Right lobe of liver (tissue), 6 donors: ENCODE results near the gene AFMID. TPM values are rescaled to one million over a fixed set of nuclear protein-coding genes. Genes with fewer than 3 reads are reported as not detected.

Experiments
- ATAC-seq, 4 donors: fragments of 200-7000 bp; cut with Tn5 transposase; one replicate each; pipeline ENCODE4 v1.9.1; 2020; ENCODE audit warnings: mild to moderate bottlenecking in 4 of 4, moderate library complexity in 4 of 4
- DNase-seq, 3 donors: peaks; one replicate each; pipeline ENCODE4 v3.0.0-alpha.2; 2020
- H3K27ac ChIP-seq, 3 donors: fragments of 200-600 bp; one replicate each; pipeline ENCODE4 v1.8.0; 2022
- H3K27me3 ChIP-seq, 2 donors: fragments of 200-600 bp; one replicate each; pipeline ENCODE4 v1.8.0; 2022
- H3K36me3 ChIP-seq, 4 donors: fragments of 200-600 bp; sonication (generic) in 1 of 4; one replicate each; pipeline versions ENCODE4 v1.5.1 to v1.8.0; 2017 to 2022; ENCODE audit warnings: control low read depth in 1 of 4
- H3K4me1 ChIP-seq, 4 donors: fragments of 200-600 bp; sonication (generic) in 1 of 4; one replicate each; pipeline versions ENCODE4 v1.5.1 to v1.8.0; 2017 to 2022; ENCODE audit warnings: control low read depth in 1 of 4
- H3K4me3 ChIP-seq, 3 donors: fragments of 200-600 bp; one replicate each; pipeline ENCODE4 v1.8.0; 2022
- H3K9me3 ChIP-seq, 4 donors: fragments of 200-600 bp; sonication (generic) in 1 of 4; one replicate each; pipeline versions ENCODE4 v1.5.1 to v1.8.0; 2017 to 2022; ENCODE audit warnings: control low read depth in 1 of 4
- POLR2A ChIP-seq: fragments of 450-650 bp; IDR thresholded peaks from one replicate; pipeline ENCODE4 v1.6.1; 2017; ENCODE audit warnings: antibody characterized with exemption, mild to moderate bottlenecking
- WGBS: methylation state at CpG from one replicate; pipeline ENCODE4 v1.1.6; 2018; ENCODE audit warnings: low coverage, low lambda C conversion rate; ENCODE audit not compliant: insufficient coverage; ENCODE audit errors: missing lambda C conversion rate; 5-methylcytosine and 5-hydroxymethylcytosine counted together
- intact Hi-C, 2 donors: fragments of 100-400 bp; cut with DNase I; formaldehyde crosslinking; loops; one replicate each; pipeline versions ENCODE4 v1.11.2 to v1.14.1; 2022
- total RNA-seq, 6 experiments: library from RNA; depleted of rRNA in 2 of 6; stranded (reverse); fragments of >200 nt in 2 of 6; fragmentation: NEBNext Ultra II Directional in 3 of 6; extraction: Animal tissue kit (Norgen Biotek cat#: 25700) in 3 of 6; gene quantifications; one replicate each; pipeline versions ENCODE4 v1.1.0 to v1.2.4, GENCODE V29; 2016 to 2023
- TF ChIP-seq, protein P1 (sequence below), 4 donors: fragments of 200-600 bp in 3 of 4; fragments of 450-650 bp in 1 of 4; IDR thresholded peaks; one replicate each; pipeline versions ENCODE4 v1.5.1 to v1.8.0; 2016 to 2022; ENCODE audit warnings: antibody characterized with exemption in 4 of 4, mild to moderate bottlenecking in 2 of 4
- donor health status: DM: no; HTN: yes; CAD: no.
- donor health status: DM: no; HTN: no; CAD: no.
- donor health status: DM: no; HTN: no; CAD: no.
- donor health status: DM: no; HTN: yes; CAD: no.
- donor health status: DM: no; HTN: yes; CAD: no.

Gene AFMID
- total RNA-seq, 6 experiments from 2014 or later, result 96.6 to 156 (median 142) TPM

DNA sequence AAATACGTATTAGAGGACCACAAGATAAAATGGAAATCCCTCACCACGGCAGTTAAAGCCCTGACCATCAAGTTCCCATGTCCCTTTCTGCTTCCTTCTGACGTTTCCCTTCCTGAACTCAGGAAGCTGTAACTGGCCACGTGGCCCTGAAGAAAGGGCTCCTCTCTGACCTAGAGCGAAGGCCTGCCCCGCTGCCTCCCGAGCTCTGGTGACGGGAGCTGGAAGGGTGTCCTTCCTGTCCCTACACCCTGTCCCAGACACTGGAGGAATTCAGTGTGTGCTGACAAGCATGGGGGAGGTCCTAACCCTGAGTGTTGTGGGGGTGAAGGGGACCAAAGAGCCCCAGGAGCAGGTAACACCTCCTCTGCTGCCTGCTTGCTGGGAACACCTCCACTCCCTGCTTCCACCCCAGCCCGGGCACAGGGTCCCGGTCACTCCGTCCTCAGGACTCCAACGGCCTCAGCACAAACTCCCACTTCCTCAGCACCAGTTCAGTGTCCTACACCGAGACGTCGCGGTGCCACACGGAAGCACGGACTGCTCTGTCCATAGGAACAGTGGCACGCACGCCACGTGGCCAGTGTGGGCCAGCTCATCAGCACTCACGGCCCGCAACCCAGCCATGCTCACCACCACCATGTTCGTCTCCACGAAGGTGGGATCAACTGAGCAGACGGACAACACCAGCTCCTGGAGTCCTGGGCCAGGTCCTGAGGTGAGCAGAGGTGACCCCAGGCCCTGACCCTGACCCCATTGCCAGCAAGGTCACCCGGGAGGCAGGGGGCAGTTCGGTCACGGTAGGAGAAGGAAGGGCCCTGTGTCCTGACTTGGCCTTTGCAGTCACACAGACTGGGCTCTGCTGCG lies 61.1 kb downstream of the AFMID start:
- Histone ChIP-seq H3K27ac (peak overlapping the region in 2 of 3 donors; percentile 33 to 63), H3K4me3 (no peak overlapping the region)
- ATAC-seq, result peak; percentile 42 to 70 (median 56)

DNA sequence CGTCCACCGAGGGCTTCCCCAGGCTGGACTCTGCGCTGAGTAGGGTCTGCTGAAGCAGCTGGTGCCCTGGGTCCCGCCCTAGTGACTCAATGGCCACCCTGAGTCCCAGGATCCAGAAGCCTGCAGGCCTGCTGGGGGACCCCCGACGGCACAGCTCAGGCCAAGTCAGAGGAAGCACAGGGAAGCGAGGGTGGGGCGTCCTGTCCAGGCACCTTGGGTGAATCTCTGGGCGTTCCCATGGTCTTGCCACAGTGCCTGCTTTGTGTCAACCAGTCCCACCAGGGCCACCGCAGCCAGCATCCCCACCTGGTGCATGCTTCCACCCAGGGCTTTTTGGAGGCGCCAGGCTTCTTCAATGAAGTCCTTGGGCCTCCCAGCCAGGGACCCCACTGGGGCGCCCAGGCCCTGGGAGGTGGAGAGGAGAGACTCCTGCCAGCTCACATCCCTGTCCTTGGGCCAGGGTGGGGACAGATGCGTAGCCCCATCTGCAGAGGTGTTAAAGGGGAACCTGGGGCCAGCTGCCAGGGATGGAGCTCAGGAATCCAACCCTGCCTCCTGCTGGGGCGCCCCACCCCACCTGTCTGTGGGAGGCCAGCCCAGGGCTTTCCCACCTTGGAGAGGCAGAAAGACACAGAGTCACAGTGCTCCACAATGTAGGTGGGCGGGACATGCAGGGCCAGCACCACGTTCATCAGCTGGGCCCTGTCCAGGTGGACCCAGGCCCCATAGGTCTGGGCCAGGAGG lies 62.1 kb downstream of the AFMID start:
- Histone ChIP-seq H3K4me1 (peaks cover 0 to 12% (median 3%) of the 10 kb centered on the region in 4 donors), H3K4me3 (peak overlapping the region in 1 of 3 donors; percentile 5), H3K27ac (peak overlapping the region in 2 of 3 donors; percentile 33 to 63), H3K36me3 (no peaks in the 10 kb centered on the region), H3K9me3 (no peaks in the 10 kb centered on the region), H3K27me3 (no peaks in the 10 kb centered on the region)
- no peak for TF ChIP-seq POLR2A
- TF ChIP-seq, protein P1, sequence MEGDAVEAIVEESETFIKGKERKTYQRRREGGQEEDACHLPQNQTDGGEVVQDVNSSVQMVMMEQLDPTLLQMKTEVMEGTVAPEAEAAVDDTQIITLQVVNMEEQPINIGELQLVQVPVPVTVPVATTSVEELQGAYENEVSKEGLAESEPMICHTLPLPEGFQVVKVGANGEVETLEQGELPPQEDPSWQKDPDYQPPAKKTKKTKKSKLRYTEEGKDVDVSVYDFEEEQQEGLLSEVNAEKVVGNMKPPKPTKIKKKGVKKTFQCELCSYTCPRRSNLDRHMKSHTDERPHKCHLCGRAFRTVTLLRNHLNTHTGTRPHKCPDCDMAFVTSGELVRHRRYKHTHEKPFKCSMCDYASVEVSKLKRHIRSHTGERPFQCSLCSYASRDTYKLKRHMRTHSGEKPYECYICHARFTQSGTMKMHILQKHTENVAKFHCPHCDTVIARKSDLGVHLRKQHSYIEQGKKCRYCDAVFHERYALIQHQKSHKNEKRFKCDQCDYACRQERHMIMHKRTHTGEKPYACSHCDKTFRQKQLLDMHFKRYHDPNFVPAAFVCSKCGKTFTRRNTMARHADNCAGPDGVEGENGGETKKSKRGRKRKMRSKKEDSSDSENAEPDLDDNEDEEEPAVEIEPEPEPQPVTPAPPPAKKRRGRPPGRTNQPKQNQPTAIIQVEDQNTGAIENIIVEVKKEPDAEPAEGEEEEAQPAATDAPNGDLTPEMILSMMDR (IDR thresholded peaks at IDR 0.05), result no peak
- intact Hi-C loops, result loop anchor here (5.0 to 10.0 kb wide), 2 partner anchors 132 to 134 kb away; no protein-coding TSS in a partner anchor
- 90% methylated on average over 2 of the region's 16 CpGs for whole genome bisulfite sequencing
- no peak for ATAC-seq
- no peak for DNase-seq

More for the DNA sequence above, 61.1 kb downstream of the AFMID start:
- intact Hi-C loops, result loop anchor here (5.0 to 10.0 kb wide), 2 partner anchors 131 to 133 kb away; no protein-coding TSS in a partner anchor
- Histone ChIP-seq H3K4me1 (peaks cover 0 to 7% (median 0%) of the 10 kb centered on the region in 4 donors), H3K36me3 (no peaks in the 10 kb centered on the region), H3K9me3 (no peaks in the 10 kb centered on the region), H3K27me3 (no peaks in the 10 kb centered on the region)
- TF ChIP-seq, protein P1 (IDR thresholded peaks at IDR 0.05), result no peak
- no peak for TF ChIP-seq POLR2A
- WGBS, result 50% methylated on average over 14 of the region's 30 CpGs
- DNase-seq, result peak in 1 of 3 donors; percentile 74

DNA sequence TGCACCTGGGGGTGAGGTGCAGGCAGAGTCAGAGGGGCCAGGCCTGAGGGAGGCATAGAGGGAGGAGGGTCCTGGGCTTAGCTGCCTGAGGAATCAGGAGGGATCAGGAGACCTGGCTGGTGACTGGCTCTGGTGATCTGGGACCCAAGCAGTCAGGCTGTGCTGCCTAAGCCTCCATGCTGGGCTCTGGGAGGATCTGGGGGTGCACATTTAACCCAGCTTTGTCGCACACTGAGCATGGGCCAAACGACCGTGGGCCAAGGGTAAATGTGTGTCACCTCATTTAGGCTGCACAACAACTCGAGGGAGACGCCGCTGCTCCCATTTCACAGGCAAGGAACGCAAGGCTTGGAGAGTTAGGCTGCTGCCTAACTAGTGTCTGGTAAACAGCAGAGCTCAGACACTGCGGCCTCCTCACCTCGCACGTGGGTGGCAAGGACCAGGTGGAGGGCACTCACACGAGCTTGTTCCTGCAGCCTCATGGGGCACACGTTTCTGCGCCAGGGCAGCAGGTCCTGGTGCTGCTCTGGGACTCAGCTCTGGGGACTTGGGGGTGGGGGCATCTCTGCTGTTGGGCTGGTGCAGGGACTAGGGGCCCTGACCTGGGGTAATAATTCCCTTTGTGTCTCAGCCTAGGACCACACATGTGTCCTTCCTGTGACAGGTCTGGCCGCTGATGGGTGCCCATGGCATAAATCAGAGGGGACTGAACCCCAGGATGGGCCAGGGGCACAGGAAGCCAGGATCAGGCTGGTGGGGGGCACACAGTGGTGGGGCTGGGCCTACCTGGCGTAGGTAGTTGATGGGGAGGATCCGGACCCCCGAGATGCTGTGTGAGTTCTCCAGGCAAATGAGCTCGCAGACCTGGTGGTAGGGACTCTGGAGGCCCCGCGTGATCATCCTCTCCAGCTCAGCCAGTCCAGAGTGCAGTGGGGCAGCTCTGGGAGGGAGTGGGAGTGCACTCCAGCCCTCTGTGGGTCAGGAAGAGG lies 63.0 kb downstream of the AFMID start:
- intact Hi-C loops, result loop anchor here (2.0 to 10.0 kb wide), 5 partner anchors 75 to 173 kb away; no protein-coding TSS in a partner anchor
- Histone ChIP-seq H3K27ac (no peak overlapping the region), H3K36me3 (no peaks in the 10 kb centered on the region), H3K27me3 (no peaks in the 10 kb centered on the region), H3K4me3 (peak overlapping the region in 1 of 3 donors; percentile 5), H3K4me1 (peaks cover 0 to 12% (median 3%) of the 10 kb centered on the region in 4 donors), H3K9me3 (no peaks in the 10 kb centered on the region)
- DNase-seq, result no peak
- no peak for ATAC-seq
- no CpG with 5 or more reads among the region's 20 CpGs for WGBS
- TF ChIP-seq POLR2A, result no peak
- TF ChIP-seq, protein P1 (IDR thresholded peaks at IDR 0.05), result no peak
